ENCODE results near the gene TMEM126A. TPM values are rescaled to one million over a fixed set of nuclear protein-coding genes. Genes with fewer than 3 reads are reported as not detected.

The TMEM126A gene
- total and polyA plus RNA-seq, 2 of the 13 experiments (the other 11 are each of a cell fraction or from before 2014, with no cell fraction given) = 59.5 to 66.9 TPM

- TF ChIP-seq ZMAT5 (CRISPR knock-in tag; IDR thresholded peaks at IDR 0.05; ENCODE audit: borderline replicate concordance, low read depth) (no peak), RFXANK (CRISPR knock-in tag; IDR thresholded peaks at IDR 0.05) (no peak), ZNF317 (CRISPR knock-in tag; IDR thresholded peaks at IDR 0.05) (no peak), NONO (IDR thresholded peaks at IDR 0.05) (no peak), NONO (CRISPR knock-in tag; conservative IDR thresholded peaks at IDR 0.05) (no peak), SYNCRIP (IDR thresholded peaks at IDR 0.05; ENCODE audit: insufficient read depth, low read depth, low read length) (no peak), ZNF333 (CRISPR knock-in tag; IDR thresholded peaks at IDR 0.05; ENCODE audit: borderline replicate concordance) (no peak), ZNF224 (CRISPR knock-in tag; IDR thresholded peaks at IDR 0.05) (no peak), CCAR2 (optimal IDR thresholded peaks at IDR 0.05; ENCODE audit: low read depth, low read length) (no peak), FOXC1 (CRISPR knock-in tag; IDR thresholded peaks at IDR 0.05; ENCODE audit: borderline replicate concordance) (no peak), HNRNPUL1 (IDR thresholded peaks at IDR 0.05; ENCODE audit: low read depth, low read length) (no peak), ZFP91 (CRISPR knock-in tag; IDR thresholded peaks at IDR 0.05; ENCODE audit: borderline replicate concordance) (no peak; the same call in 1 of the 2 replicates), RBAK (CRISPR knock-in tag; IDR thresholded peaks at IDR 0.05) (no peak), NFE2 (CRISPR knock-in tag; IDR thresholded peaks at IDR 0.05) (no peak), HMG20B (CRISPR knock-in tag; conservative IDR thresholded peaks at IDR 0.05) (no peak), FOXP1 (IDR thresholded peaks at IDR 0.05) (no peak), FOXP1 (CRISPR knock-in tag; IDR thresholded peaks at IDR 0.05) (no peak), FOSL2 (CRISPR knock-in tag; IDR thresholded peaks at IDR 0.05) (no peak), KMT2A (CRISPR knock-in tag; IDR thresholded peaks at IDR 0.05) (no peak), ZNF879 (CRISPR knock-in tag; IDR thresholded peaks at IDR 0.05) (no peak), ZNF709 (CRISPR knock-in tag; IDR thresholded peaks at IDR 0.05) (no peak), SUZ12 (IDR thresholded peaks at IDR 0.05; ENCODE audit: low read depth, low read length) (no peak), ZBTB2 (CRISPR knock-in tag; IDR thresholded peaks at IDR 0.05; ENCODE audit: low read depth) (no peak), ZBTB34 (CRISPR knock-in tag; IDR thresholded peaks at IDR 0.05) (no peak), PHF20 (CRISPR knock-in tag; IDR thresholded peaks at IDR 0.05) (no peak), KLF6 (CRISPR knock-in tag; IDR thresholded peaks at IDR 0.05) (no peak), ZNF34 (CRISPR knock-in tag; IDR thresholded peaks at IDR 0.05; ENCODE audit: borderline replicate concordance) (no peak)
- TF ChIP-seq, protein P1, sequence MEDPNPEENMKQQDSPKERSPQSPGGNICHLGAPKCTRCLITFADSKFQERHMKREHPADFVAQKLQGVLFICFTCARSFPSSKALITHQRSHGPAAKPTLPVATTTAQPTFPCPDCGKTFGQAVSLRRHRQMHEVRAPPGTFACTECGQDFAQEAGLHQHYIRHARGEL (CRISPR knock-in tag; IDR thresholded peaks at IDR 0.05) = no peak
Observed at GRCh38 chr11:85682330-85683305, 34.9 kb downstream of the TMEM126A start (continued).

All from HepG2 (cell line).